Kidney (tissue), 14 donors: Measurements from ENCODE around the gene CCDC85B. TPM values are rescaled to one million over a fixed set of nuclear protein-coding genes. Genes with fewer than 3 reads are reported as not detected.
A peak's percentile ranks its signal among the peaks of the same experiment; 100 is the strongest.

Experiments
- DNase-seq, 5 donors: peaks; one replicate each; pipeline ENCODE4 v3.0.0-alpha.2; 2013 to 2020
- FAIRE-seq: peaks from 2 replicates; lab custom pipeline; 2012; peaks lifted over from hg19 to GRCh38; lab: Jason Lieb, UNC
- H3K27ac ChIP-seq, 2 donors: one replicate each; pipeline ENCODE4 v1.7.0; 2013; ENCODE audit warnings: low read depth in 2 of 2, low read length in 2 of 2, inconsistent platforms in 1 of 2
- H3K27me3 ChIP-seq: one replicate; pipeline ENCODE4 v1.7.1; 2013; ENCODE audit warnings: low read length, inconsistent platforms; ENCODE audit not compliant: control insufficient read depth, insufficient read depth
- H3K36me3 ChIP-seq, 3 donors: one replicate each; pipeline versions ENCODE4 v1.7.0 to v1.7.1; 2013; ENCODE audit warnings: low read length in 3 of 3, control low read depth in 1 of 3, inconsistent platforms in 1 of 3; ENCODE audit not compliant: insufficient read depth in 3 of 3, control insufficient read depth in 2 of 3
- H3K4me1 ChIP-seq, 3 donors: one replicate each; pipeline versions ENCODE4 v1.7.0 to v1.7.1; 2013; ENCODE audit warnings: low read length in 3 of 3, inconsistent platforms in 1 of 3, low read depth in 1 of 3; ENCODE audit not compliant: control insufficient read depth in 2 of 3, insufficient read depth in 2 of 3
- H3K4me3 ChIP-seq, 3 donors: one replicate each; pipeline versions ENCODE4 v1.7.0 to v1.8.1; 2013; ENCODE audit warnings: low read length in 3 of 3, control low read depth in 1 of 3, inconsistent platforms in 1 of 3
- H3K9ac ChIP-seq, 3 donors: one replicate each; pipeline versions ENCODE4 v1.7.0 to v1.7.1; 2013; ENCODE audit warnings: low read length in 3 of 3, control low read depth in 1 of 3, inconsistent platforms in 1 of 3
- H3K9me3 ChIP-seq, 3 donors: one replicate each; pipeline versions ENCODE4 v1.7.0 to v1.7.1; 2013; ENCODE audit warnings: low read length in 3 of 3, control low read depth in 1 of 3, inconsistent platforms in 1 of 3; ENCODE audit not compliant: control insufficient read depth in 2 of 3, insufficient read depth in 1 of 3
- intact Hi-C: fragments of 100-400 bp; cut with DNase I; formaldehyde crosslinking; loops from one replicate; pipeline ENCODE4 v1.11.1; 2022
- polyA plus RNA-seq: library from polyadenylated mRNA; stranded (reverse); fragments of 350-450 nt; fragmentation: Illumina TruSeq; extraction: RNeasy Lipid Tissue Mini Kit (QIAGEN cat#74804); gene quantifications from one replicate; pipeline ENCODE4 v1.2.3, GENCODE V29; 2014; ENCODE audit warnings: low read depth, low replicate concordance; ENCODE audit not compliant: insufficient read depth
- total RNA-seq: library from RNA; stranded (reverse); fragmentation: NEBNext Ultra II Directional; extraction: Animal tissue kit (Norgen Biotek cat#: 25700); gene quantifications from one replicate; pipeline ENCODE4 v1.2.1, GENCODE V29; 2021
- TF ChIP-seq, protein P1 (sequence below): IDR thresholded peaks from 3 replicates; pipeline ENCODE4 v1.5.1; 2012; ENCODE audit warnings: mild to moderate bottlenecking, moderate library complexity, borderline replicate concordance; ENCODE audit not compliant: insufficient read depth; ENCODE audit errors: extremely low read depth
- donor health status: control.
- donor health status: control.
- donor health status: control.
- donor health status: control.
- donor health status: control.
- donor health status: DM: yes; HTN: yes; CAD: no.
- donor health status: Normal renal cell carcinoma (clear cell type).

The CCDC85B gene
- total and polyA plus RNA-seq, 2 donors from 2014 or later = 26.1 to 31.8 TPM

- H3K9ac ChIP-seq = peak overlapping the region; percentile 26 to 97 (median 46)
- DNase-seq (peak in 1 of 5 donors; percentile 80), FAIRE-seq (no peak)
- H3K9me3 ChIP-seq = no peaks in the 10 kb centered on the region
- no peaks in the 10 kb centered on the region for H3K27me3 ChIP-seq
- H3K4me1 ChIP-seq = peaks cover 0 to 36% (median 21%) of the 10 kb centered on the region in 3 donors
- peaks cover 0 to under 1% (median under 1%) of the 10 kb centered on the region in 3 donors for H3K36me3 ChIP-seq
- intact Hi-C loops = no loop called here
- TF ChIP-seq, protein P1, sequence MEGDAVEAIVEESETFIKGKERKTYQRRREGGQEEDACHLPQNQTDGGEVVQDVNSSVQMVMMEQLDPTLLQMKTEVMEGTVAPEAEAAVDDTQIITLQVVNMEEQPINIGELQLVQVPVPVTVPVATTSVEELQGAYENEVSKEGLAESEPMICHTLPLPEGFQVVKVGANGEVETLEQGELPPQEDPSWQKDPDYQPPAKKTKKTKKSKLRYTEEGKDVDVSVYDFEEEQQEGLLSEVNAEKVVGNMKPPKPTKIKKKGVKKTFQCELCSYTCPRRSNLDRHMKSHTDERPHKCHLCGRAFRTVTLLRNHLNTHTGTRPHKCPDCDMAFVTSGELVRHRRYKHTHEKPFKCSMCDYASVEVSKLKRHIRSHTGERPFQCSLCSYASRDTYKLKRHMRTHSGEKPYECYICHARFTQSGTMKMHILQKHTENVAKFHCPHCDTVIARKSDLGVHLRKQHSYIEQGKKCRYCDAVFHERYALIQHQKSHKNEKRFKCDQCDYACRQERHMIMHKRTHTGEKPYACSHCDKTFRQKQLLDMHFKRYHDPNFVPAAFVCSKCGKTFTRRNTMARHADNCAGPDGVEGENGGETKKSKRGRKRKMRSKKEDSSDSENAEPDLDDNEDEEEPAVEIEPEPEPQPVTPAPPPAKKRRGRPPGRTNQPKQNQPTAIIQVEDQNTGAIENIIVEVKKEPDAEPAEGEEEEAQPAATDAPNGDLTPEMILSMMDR = no peak
- H3K4me3 ChIP-seq = peak overlapping the region; percentile 57 to 97 (median 75)
- no peak overlapping the region for H3K27ac ChIP-seq
These were observed 27.1 kb downstream of the CCDC85B start for GRCh38 chr11:65917434-65918210.

GRCh38 chr11:65918211-65919140, 28.0 kb downstream of the CCDC85B start, which contains the start of gene C11orf68:
TSS of gene C11orf68 (minus strand) at chr11:65919062. CDS start at chr11:65919031, 31 bp downstream.
- Histone ChIP-seq H3K27me3 (no peaks in the 10 kb centered on the region), H3K9me3 (no peaks in the 10 kb centered on the region), H3K4me1 (peaks cover 0 to 36% (median 21%) of the 10 kb centered on the region in 3 donors), H3K36me3 (peaks cover 0 to 3% (median 2%) of the 10 kb centered on the region in 3 donors), H3K9ac (peak within 1 kb of the TSS; percentile 46 to 97 (median 83)), H3K27ac (peak within 1 kb of the TSS; percentile 77 to 85), H3K4me3 (peak within 1 kb of the TSS; percentile 65 to 97 (median 75))
- no peak for FAIRE-seq
- TF ChIP-seq, protein P1 = no peak
- intact Hi-C loops = no loop called here
- peak in 1 of 5 donors; percentile 48 for DNase-seq

DNA sequence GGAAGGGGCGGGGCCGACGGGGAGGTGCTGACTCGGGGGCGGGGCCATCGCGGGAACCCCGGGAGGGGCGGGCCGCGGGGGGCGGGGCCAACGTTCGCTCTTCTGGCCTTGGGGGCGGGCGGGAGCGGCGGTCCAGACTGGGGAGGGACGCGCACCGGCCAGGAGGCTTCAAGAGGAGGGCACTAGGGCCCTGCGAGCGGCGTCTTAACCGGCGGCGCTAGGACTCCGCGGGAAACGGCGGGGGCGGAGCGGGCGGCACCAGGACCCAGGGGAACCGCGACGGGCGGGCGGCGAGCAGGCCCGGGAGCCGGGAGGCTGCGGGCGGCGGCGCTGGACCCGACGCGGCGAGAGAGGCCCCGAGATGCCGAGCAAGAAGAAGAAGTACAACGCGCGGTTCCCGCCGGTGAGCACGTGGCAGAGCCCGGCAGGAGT, 28.7 kb downstream of the CCDC85B start, which contains the start of gene DRAP1:
Gene DRAP1, plus strand, starts transcription at position 286 of the 432 bp plus-strand sequence. Its CDS starts 76 bp downstream, at position 362.
- DNase-seq = peak; percentile 99 to 100 (median 99)
- intact Hi-C loops = no loop called here
- Histone ChIP-seq H3K9me3 (no peaks in the 10 kb centered on the region), H3K36me3 (peaks cover 0 to 3% (median 2%) of the 10 kb centered on the region in 3 donors), H3K27me3 (no peaks in the 10 kb centered on the region), H3K4me3 (peak within 1 kb of the TSS; percentile 65 to 97 (median 75)), H3K9ac (peak within 1 kb of the TSS; percentile 46 to 97 (median 83)), H3K27ac (peak within 1 kb of the TSS; percentile 77 to 85), H3K4me1 (peaks cover 0 to 36% (median 21%) of the 10 kb centered on the region in 3 donors)
- FAIRE-seq = no peak
- TF ChIP-seq, protein P1 = peak; percentile 40
